SK-N-SH treated with all-trans-retinoic acid at 6 μM for 48 hours (cell line): ENCODE measurements around the gene RPS19BP1.

Experiments
- ATAC-seq: fragments of 200-7000 bp; cut with Tn5 transposase; 3 replicates; pipeline ENCODE4 v1.9.1; 2020; ENCODE audit warnings: mild to moderate bottlenecking, moderate library complexity
- ARNTL ChIP-seq: fragments of 450-650 bp; formaldehyde crosslinking; IDR thresholded peaks from 2 replicates; pipeline ENCODE4 v1.5.0; 2020; ENCODE audit warnings: low read depth, mild to moderate bottlenecking, moderate library complexity, borderline replicate concordance
- BACH2 ChIP-seq: fragments of 250-450 bp; sonication (Bioruptor Pico); IDR thresholded peaks from 2 replicates; pipeline ENCODE4 v1.9.0; 2021; ENCODE audit warnings: mild to moderate bottlenecking, borderline replicate concordance
- CSDC2 ChIP-seq: fragments of 250-450 bp; sonication (Bioruptor Pico); IDR thresholded peaks from 2 replicates; pipeline ENCODE4 v1.5.0; 2020; ENCODE audit warnings: mild to moderate bottlenecking, moderate library complexity
- ESRRG ChIP-seq: fragments of 250-450 bp; sonication (Bioruptor Pico); IDR thresholded peaks from 2 replicates; pipeline ENCODE4 v1.6.1; 2021; ENCODE audit warnings: mild to moderate bottlenecking
- GLIS3 ChIP-seq: fragments of 250-450 bp; sonication (Bioruptor Pico); IDR thresholded peaks from 2 replicates; pipeline ENCODE4 v1.5.0; 2020; ENCODE audit warnings: mild to moderate bottlenecking, moderate library complexity
- ISL1 ChIP-seq: fragments of 250-450 bp; sonication (Bioruptor Pico); IDR thresholded peaks from 2 replicates; pipeline ENCODE4 v2.1.2; 2022; ENCODE audit warnings: mild to moderate bottlenecking, moderate library complexity
- OSR1 ChIP-seq: fragments of 250-450 bp; sonication (Bioruptor Pico); IDR thresholded peaks from 2 replicates; pipeline ENCODE4 v1.8.0; 2022; ENCODE audit warnings: moderate library complexity, mild to moderate bottlenecking, inconsistent platforms
- POU6F1 ChIP-seq: fragments of 250-450 bp; sonication (Bioruptor Pico); IDR thresholded peaks from 2 replicates; pipeline ENCODE4 v1.8.0; 2021; ENCODE audit warnings: low read depth, mild to moderate bottlenecking, moderate library complexity, borderline replicate concordance
- PPARA ChIP-seq: fragments of 250-450 bp; sonication (Bioruptor Pico); IDR thresholded peaks from 2 replicates; pipeline ENCODE4 v1.5.0; 2020; ENCODE audit warnings: mild to moderate bottlenecking, borderline replicate concordance
- SNAI2 ChIP-seq: fragments of 250-450 bp; sonication (Bioruptor Pico); IDR thresholded peaks from 2 replicates; pipeline ENCODE4 v1.5.0; 2020; ENCODE audit warnings: mild to moderate bottlenecking, moderate library complexity
- TOX ChIP-seq: fragments of 250-450 bp; sonication (Bioruptor Pico); IDR thresholded peaks from 2 replicates; pipeline ENCODE4 v1.8.0; 2021; ENCODE audit warnings: mild to moderate bottlenecking, moderate library complexity, borderline replicate concordance
- TSHZ2 ChIP-seq: fragments of 250-450 bp; sonication (Bioruptor Pico); IDR thresholded peaks from 2 replicates; pipeline ENCODE4 v1.5.0; 2020; ENCODE audit warnings: mild to moderate bottlenecking, moderate library complexity
- ZFP3 ChIP-seq: fragments of 250-450 bp; sonication (Bioruptor Pico); IDR thresholded peaks from 2 replicates; pipeline ENCODE4 v1.5.0; 2020; ENCODE audit warnings: mild to moderate bottlenecking, moderate library complexity
- ZFP30 ChIP-seq: fragments of 450-650 bp; formaldehyde crosslinking; IDR thresholded peaks from 2 replicates; pipeline ENCODE4 v1.5.0; 2022; ENCODE audit warnings: mild to moderate bottlenecking, moderate library complexity
- ZNF565 ChIP-seq: fragments of 450-650 bp; formaldehyde crosslinking; conservative IDR thresholded peaks from 2 replicates; pipeline ENCODE4 v1.5.0; 2020; ENCODE audit warnings: low read depth, mild to moderate bottlenecking, moderate library complexity
- ZNF70 ChIP-seq: fragments of 450-650 bp; formaldehyde crosslinking; IDR thresholded peaks from 2 replicates; pipeline ENCODE4 v1.5.0; 2020; ENCODE audit warnings: mild to moderate bottlenecking, moderate library complexity
- ZNF8 ChIP-seq: fragments of 450-650 bp; formaldehyde crosslinking; IDR thresholded peaks from 2 replicates; pipeline ENCODE4 v1.5.0; 2020; ENCODE audit warnings: mild to moderate bottlenecking, moderate library complexity
- TF ChIP-seq, protein P1 (sequence below): fragments of 250-450 bp; sonication (Bioruptor Pico); IDR thresholded peaks from 2 replicates; pipeline ENCODE4 v1.8.0; 2020; ENCODE audit warnings: mild to moderate bottlenecking, moderate library complexity, borderline replicate concordance
- TF ChIP-seq, protein P2 (sequence below): fragments of 250-450 bp; sonication (Bioruptor Pico); IDR thresholded peaks from 2 replicates; pipeline ENCODE4 v1.5.1; 2020; ENCODE audit warnings: low read depth, mild to moderate bottlenecking, moderate library complexity

Gene RPS19BP1

DNA sequence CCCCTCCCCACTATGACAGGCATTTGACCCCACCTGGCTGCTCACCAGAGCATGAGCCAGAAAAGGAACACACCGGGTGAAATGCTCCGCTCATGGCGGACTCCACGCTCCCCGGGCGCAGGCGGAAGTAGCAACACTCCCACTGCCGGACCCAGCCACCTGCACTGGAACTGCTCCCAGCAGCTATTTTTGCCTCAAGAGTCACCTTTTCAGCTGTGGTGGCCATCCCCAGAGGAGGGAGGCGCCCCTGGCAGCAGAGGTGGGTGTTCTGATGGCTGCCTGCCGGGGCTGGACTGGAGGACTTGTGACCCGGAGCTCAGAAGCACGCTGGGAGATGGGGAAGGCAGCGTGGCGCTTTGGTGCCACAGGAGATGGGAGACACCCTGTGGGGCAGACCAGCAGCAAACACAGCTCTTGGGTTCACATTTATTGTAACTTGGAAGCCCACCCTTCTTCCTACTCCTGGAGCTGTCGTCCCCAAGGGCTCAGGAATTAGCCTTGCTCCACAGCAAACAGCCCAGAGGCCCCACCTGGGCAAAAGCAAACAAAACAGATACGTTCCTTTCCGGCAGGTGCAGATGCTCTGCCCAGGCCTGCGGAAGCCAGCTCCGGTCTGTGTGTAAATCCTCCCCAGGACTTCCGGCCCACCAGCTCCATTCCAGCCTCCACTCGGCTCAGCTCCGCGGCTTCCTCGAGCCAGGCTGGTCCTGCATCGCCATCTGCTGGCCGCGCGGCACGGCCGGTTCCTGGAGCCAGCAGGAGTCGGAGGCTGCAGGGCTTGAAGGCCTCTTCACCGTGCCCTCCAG, 3.7 kb downstream of the RPS19BP1 start (continued):
- no peak for TF ChIP-seq BACH2 (CRISPR knock-in tag)
- TF ChIP-seq GLIS3: no peak
- TF ChIP-seq ZNF565: no peak
- no peak for TF ChIP-seq OSR1 (CRISPR knock-in tag)
- no peak for TF ChIP-seq ZNF70 (CRISPR knock-in tag)
- no peak for TF ChIP-seq ZFP3 (CRISPR knock-in tag)
- TF ChIP-seq ZNF8 (CRISPR knock-in tag): no peak
- no peak for TF ChIP-seq TOX (CRISPR knock-in tag)

DNA sequence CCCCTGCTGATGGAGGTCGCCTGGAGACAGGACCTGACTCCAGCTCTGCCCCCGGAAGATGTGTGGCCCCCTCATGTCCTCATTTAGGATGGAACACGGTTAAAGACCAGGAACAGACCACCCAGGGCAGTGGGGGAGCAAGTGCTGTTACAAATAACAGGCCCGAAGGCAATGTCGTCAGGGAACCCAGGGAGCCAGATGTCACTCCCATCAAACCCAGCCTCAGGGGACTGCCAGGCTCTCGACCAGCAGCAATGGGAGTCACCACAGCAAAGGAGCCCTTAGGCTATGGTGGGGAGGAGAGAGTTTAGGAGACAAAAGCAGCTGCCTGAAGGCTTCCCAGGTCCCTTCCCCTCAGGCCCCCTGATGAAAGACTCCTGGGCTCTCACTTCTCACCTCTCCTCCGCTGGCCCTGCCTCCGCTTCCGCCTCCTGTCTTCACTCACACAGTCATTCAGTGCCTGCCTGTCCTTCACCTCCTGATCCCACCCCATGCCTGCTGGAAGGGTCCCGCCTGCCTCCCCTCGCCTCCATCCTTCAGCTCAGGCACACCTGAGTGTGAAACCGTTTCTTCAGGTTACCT, 4.4 kb downstream of the RPS19BP1 start:
- TF ChIP-seq, protein P1, sequence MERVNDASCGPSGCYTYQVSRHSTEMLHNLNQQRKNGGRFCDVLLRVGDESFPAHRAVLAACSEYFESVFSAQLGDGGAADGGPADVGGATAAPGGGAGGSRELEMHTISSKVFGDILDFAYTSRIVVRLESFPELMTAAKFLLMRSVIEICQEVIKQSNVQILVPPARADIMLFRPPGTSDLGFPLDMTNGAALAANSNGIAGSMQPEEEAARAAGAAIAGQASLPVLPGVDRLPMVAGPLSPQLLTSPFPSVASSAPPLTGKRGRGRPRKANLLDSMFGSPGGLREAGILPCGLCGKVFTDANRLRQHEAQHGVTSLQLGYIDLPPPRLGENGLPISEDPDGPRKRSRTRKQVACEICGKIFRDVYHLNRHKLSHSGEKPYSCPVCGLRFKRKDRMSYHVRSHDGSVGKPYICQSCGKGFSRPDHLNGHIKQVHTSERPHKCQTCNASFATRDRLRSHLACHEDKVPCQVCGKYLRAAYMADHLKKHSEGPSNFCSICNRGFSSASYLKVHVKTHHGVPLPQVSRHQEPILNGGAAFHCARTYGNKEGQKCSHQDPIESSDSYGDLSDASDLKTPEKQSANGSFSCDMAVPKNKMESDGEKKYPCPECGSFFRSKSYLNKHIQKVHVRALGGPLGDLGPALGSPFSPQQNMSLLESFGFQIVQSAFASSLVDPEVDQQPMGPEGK: no peak
- TF ChIP-seq ZFP3 (CRISPR knock-in tag) (no peak), GLIS3 (no peak)
- TF ChIP-seq, all 23 proteins: peak for 0
- ATAC-seq: no peak

DNA sequence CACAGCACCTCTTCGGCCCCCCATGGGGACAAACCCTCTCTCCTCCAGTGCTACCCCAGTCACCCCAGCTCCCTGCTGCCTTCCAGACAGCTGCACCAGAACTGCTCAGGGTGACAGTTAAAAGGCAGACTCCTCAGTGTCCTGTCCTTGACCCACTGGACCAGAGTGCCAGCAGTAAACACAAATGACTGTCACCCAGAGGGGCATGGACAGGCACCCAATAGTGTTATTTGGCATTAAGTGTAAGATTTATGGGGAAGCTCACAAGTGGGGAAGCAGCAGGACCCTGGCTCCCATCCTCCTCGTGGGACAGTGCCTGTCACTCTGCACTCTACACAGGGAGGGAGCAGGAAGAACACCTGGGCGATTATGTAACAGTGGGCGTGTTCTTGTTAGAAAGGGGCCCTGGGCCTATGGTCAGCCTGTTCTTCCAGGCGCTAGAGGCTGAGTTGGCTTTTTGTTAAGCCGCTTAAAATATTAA, 5.0 kb downstream of the RPS19BP1 start:
- TF ChIP-seq, protein P2, sequence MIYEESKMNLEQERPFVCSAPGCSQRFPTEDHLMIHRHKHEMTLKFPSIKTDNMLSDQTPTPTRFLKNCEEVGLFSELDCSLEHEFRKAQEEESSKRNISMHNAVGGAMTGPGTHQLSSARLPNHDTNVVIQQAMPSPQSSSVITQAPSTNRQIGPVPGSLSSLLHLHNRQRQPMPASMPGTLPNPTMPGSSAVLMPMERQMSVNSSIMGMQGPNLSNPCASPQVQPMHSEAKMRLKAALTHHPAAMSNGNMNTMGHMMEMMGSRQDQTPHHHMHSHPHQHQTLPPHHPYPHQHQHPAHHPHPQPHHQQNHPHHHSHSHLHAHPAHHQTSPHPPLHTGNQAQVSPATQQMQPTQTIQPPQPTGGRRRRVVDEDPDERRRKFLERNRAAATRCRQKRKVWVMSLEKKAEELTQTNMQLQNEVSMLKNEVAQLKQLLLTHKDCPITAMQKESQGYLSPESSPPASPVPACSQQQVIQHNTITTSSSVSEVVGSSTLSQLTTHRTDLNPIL: no peak
- no peak for TF ChIP-seq ZNF70 (CRISPR knock-in tag)
- TF ChIP-seq BACH2 (CRISPR knock-in tag): no peak
- no peak for TF ChIP-seq ISL1 (CRISPR knock-in tag)
- no peak for TF ChIP-seq SNAI2 (CRISPR knock-in tag)
- TF ChIP-seq, all 23 proteins: peak for 0
- no peak for ATAC-seq

DNA sequence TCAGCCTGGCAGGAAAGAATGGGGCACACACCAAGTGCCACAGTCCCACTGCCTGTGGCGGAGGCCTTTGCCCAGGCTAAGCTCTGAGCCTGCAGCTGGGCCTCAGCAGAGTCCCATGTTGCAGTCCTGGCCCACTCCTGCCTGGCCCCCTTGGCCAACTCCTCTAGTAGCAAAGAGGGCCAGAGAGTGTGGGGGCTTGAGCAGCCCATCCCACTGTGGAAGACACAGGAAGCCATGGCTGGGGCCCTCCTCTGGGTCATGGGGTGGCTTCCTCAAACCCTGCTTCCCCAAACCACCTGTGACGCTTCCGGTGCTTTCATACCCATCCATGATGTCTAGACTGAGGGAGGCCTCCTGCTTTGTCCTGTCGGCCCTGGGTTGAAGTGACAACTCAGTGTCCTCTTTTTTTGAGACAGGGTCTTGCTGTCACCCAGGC, 5.8 kb downstream of the RPS19BP1 start:
- no peak for TF ChIP-seq ZFP30 (CRISPR knock-in tag)
- TF ChIP-seq TSHZ2 (CRISPR knock-in tag): no peak
- TF ChIP-seq ZNF70 (CRISPR knock-in tag): no peak
- ATAC-seq: no peak; the same call in 1 of the 3 replicates

DNA sequence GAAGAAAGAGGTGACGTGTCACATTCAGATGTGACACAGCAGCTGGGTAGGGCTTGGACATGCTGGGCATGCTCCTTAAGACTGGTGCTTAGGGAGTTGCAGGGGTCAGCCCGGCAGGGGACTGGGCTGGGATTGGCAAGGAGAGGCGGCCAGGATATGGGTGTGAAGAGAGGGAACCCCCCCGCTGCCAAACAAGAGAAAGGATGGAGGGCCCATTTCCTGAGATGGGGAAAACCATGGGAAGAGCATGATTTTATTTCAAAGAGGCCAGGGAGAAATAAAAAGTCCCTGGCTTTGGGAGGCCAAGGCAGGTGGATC, 6.9 kb downstream of the RPS19BP1 start:
- no peak for ATAC-seq
- TF ChIP-seq ARNTL (CRISPR knock-in tag): no peak
- no peak for TF ChIP-seq CSDC2
- no peak for TF ChIP-seq BACH2 (CRISPR knock-in tag)
- TF ChIP-seq POU6F1 (CRISPR knock-in tag): no peak
- TF ChIP-seq ESRRG (CRISPR knock-in tag): no peak
- TF ChIP-seq PPARA (CRISPR knock-in tag): no peak
- TF ChIP-seq ZFP30 (CRISPR knock-in tag): no peak
- TF ChIP-seq TSHZ2 (CRISPR knock-in tag): no peak
- TF ChIP-seq, protein P2: no peak
- TF ChIP-seq, protein P1: no peak
